H1 (cell line): Measurements from ENCODE around the gene RNASEH2C. TPM values are rescaled to one million over a fixed set of nuclear protein-coding genes. Genes with fewer than 3 reads are reported as not detected.
A peak's percentile ranks its signal among the peaks of the same experiment; 100 is the strongest.

ENCODE experiments used
- CTCF ChIA-PET: fragments of 300-600 bp; sonication (Branson Sonifier 250); formaldehyde crosslinking; loops from one replicate; lab custom pipeline; 2021; ENCODE audit not compliant: partially characterized antibody; lab: Charles Lee
- POLR2A ChIA-PET: fragments of 300-600 bp; sonication (Branson Sonifier 250); formaldehyde crosslinking; loops from one replicate; lab custom pipeline; 2021; ENCODE audit warnings: inconsistent platforms; ENCODE audit not compliant: partially characterized antibody; lab: Charles Lee
- DNase-seq, 2 experiments: peaks; one replicate each; pipeline versions ENCODE4 v3.0.0 to v3.0.0-alpha.2; 2010 to 2022; ENCODE audit warnings: low spot score in 2 of 2, low read depth in 1 of 2, mixed read lengths in 1 of 2
- FAIRE-seq: peaks from 2 replicates; lab custom pipeline; 2011; peaks lifted over from hg19 to GRCh38; lab: Jason Lieb, UNC
- H2AFZ ChIP-seq: 2 replicates; pipeline ENCODE4 v1.8.1; 2012; ENCODE audit warnings: low read length, inconsistent platforms
- H2AK5ac ChIP-seq: 2 replicates; pipeline ENCODE4 v1.6.1; 2013; ENCODE audit warnings: low read depth, low read length
- H2BK120ac ChIP-seq: replicated peaks from 2 replicates; pipeline ENCODE3; 2013; ENCODE audit warnings: low read depth, low read length, inconsistent platforms
- H2BK12ac ChIP-seq: 2 replicates; pipeline ENCODE4 v1.6.1; 2013; ENCODE audit warnings: low read depth, low read length
- H2BK15ac ChIP-seq: 2 replicates; pipeline ENCODE4 v1.6.1; 2013; ENCODE audit warnings: low read length
- H2BK20ac ChIP-seq: 2 replicates; pipeline ENCODE4 v1.6.1; 2013; ENCODE audit warnings: low read length
- H2BK5ac ChIP-seq: 2 replicates; pipeline ENCODE4 v1.6.1; 2013; ENCODE audit warnings: low read depth, low read length
- H3K14ac ChIP-seq: 2 replicates; pipeline ENCODE4 v1.6.1; 2013; ENCODE audit warnings: inconsistent platforms; ENCODE audit not compliant: insufficient read length
- H3K18ac ChIP-seq: 2 replicates; pipeline ENCODE4 v1.6.1; 2013; ENCODE audit warnings: low read length; ENCODE audit errors: extremely low read depth
- H3K23ac ChIP-seq: 2 replicates; pipeline ENCODE4 v1.6.1; 2013; ENCODE audit warnings: inconsistent platforms; ENCODE audit not compliant: insufficient read length
- H3K23me2 ChIP-seq: 2 replicates; pipeline ENCODE4 v1.6.1; 2013; ENCODE audit warnings: low read depth, low read length
- H3K27ac ChIP-seq: 2 replicates; pipeline ENCODE4 v1.6.1; 2011; ENCODE audit warnings: low read depth, low read length, inconsistent platforms
- H3K27me3 ChIP-seq, 4 experiments: replicated peaks in 1 of 4; 1 replicate in 1 of 4; 2 replicates in 3 of 4; pipeline versions ENCODE4 v1.6.1 to v1.8.1; 2011 to 2013; ENCODE audit warnings: low read length in 3 of 4, mild to moderate bottlenecking in 3 of 4, inconsistent platforms in 2 of 4, mixed read lengths in 2 of 4, moderate library complexity in 1 of 4; ENCODE audit not compliant: control insufficient read depth in 3 of 4, insufficient read depth in 3 of 4; ENCODE audit errors: extremely low read depth in 1 of 4
- H3K36me3 ChIP-seq, 4 experiments: 2 replicates each; pipeline versions ENCODE4 v1.6.1 to v1.8.1; 2011 to 2013; ENCODE audit warnings: mild to moderate bottlenecking in 4 of 4, low read length in 3 of 4, moderate library complexity in 2 of 4, control low read depth in 1 of 4, inconsistent platforms in 1 of 4; ENCODE audit not compliant: insufficient read depth in 4 of 4, control insufficient read depth in 2 of 4
- H3K4ac ChIP-seq: replicated peaks from 2 replicates; pipeline ENCODE3; 2013; ENCODE audit warnings: low read length, low read depth, mixed read lengths, inconsistent platforms; ENCODE audit not compliant: insufficient read length
- H3K4me1 ChIP-seq, 4 experiments: replicated peaks in 1 of 4; 1 replicate in 1 of 4; 2 replicates in 3 of 4; pipeline versions ENCODE4 v1.6.1 to v1.8.1; 2011 to 2013; ENCODE audit warnings: low read length in 3 of 4, inconsistent platforms in 2 of 4, mixed read lengths in 1 of 4; ENCODE audit not compliant: insufficient read depth in 4 of 4, control insufficient read depth in 3 of 4
- H3K4me2 ChIP-seq, 2 experiments: 2 replicates each; pipeline versions ENCODE4 v1.6.1 to v1.8.1; 2011 to 2013; ENCODE audit warnings: low read depth in 2 of 2, low read length in 2 of 2, control low read depth in 1 of 2, inconsistent platforms in 1 of 2, mild to moderate bottlenecking in 1 of 2; ENCODE audit not compliant: insufficient read depth in 1 of 2
- H3K4me3 ChIP-seq, 4 experiments: fragments of 200-600, 300-600 bp in 1 of 4; sonication (generic), shearing (Covaris generic), sonication (Bioruptor Twin) in 1 of 4; 2 replicates each; pipeline versions ENCODE4 v1.5.1 to v1.8.1; 2011 to 2016; ENCODE audit warnings: low read length in 4 of 4, low read depth in 3 of 4, control low read depth in 2 of 4, inconsistent platforms in 2 of 4, mild to moderate bottlenecking in 2 of 4, mixed read lengths in 1 of 4, moderate library complexity in 1 of 4; ENCODE audit not compliant: insufficient read depth in 2 of 4; ENCODE audit errors: extremely low read depth in 1 of 4
- H3K56ac ChIP-seq: replicated peaks from 2 replicates; pipeline ENCODE3; 2013; ENCODE audit warnings: low read depth, mild to moderate bottlenecking, mixed read lengths, low read length, inconsistent platforms; ENCODE audit not compliant: insufficient read length
- H3K79me1 ChIP-seq: 2 replicates; pipeline ENCODE4 v1.6.1; 2013; ENCODE audit warnings: low read depth, low read length, control low read depth
- H3K79me2 ChIP-seq, 2 experiments: 2 replicates each; pipeline versions ENCODE4 v1.6.1 to v1.8.1; 2012 to 2013; ENCODE audit warnings: low read length in 2 of 2, mild to moderate bottlenecking in 2 of 2, inconsistent platforms in 1 of 2; ENCODE audit not compliant: insufficient read depth in 2 of 2, control insufficient read depth in 1 of 2
- H3K9ac ChIP-seq, 4 experiments: replicated peaks in 1 of 4; 1 replicate in 1 of 4; 2 replicates in 3 of 4; pipeline versions ENCODE4 v1.6.1 to v1.8.1; 2011 to 2013; ENCODE audit warnings: low read depth in 3 of 4, low read length in 3 of 4, control low read depth in 2 of 4, mild to moderate bottlenecking in 2 of 4, moderate library complexity in 2 of 4, inconsistent platforms in 1 of 4; ENCODE audit errors: extremely low read depth in 1 of 4
- H3K9me3 ChIP-seq, 2 experiments: 2 replicates each; pipeline versions ENCODE4 v1.6.1 to v1.8.1; 2012 to 2013; ENCODE audit warnings: mild to moderate bottlenecking in 2 of 2, moderate library complexity in 2 of 2, control low read depth in 1 of 2, inconsistent platforms in 1 of 2, low read depth in 1 of 2, low read length in 1 of 2, mixed read lengths in 1 of 2; ENCODE audit not compliant: insufficient read depth in 2 of 2
- H4K20me1 ChIP-seq, 2 experiments: replicated peaks in 1 of 2; 2 replicates each; pipeline versions ENCODE3 to v1.8.1; 2011 to 2013; ENCODE audit warnings: inconsistent platforms in 2 of 2, low read length in 2 of 2, mild to moderate bottlenecking in 1 of 2; ENCODE audit not compliant: insufficient read depth in 2 of 2, control insufficient read depth in 1 of 2
- H4K5ac ChIP-seq: 2 replicates; pipeline ENCODE4 v1.6.1; 2013; ENCODE audit warnings: low read length, low read depth, mixed read lengths, inconsistent platforms; ENCODE audit not compliant: insufficient read length
- H4K8ac ChIP-seq: 2 replicates; pipeline ENCODE4 v1.8.0; 2013; ENCODE audit warnings: mild to moderate bottlenecking, moderate library complexity, low read length, inconsistent platforms; ENCODE audit not compliant: insufficient read depth; ENCODE audit errors: extremely low read depth
- H4K91ac ChIP-seq: replicated peaks from 2 replicates; pipeline ENCODE3; 2013; ENCODE audit warnings: low read length, mixed read lengths, inconsistent platforms; ENCODE audit not compliant: insufficient read length
- KDM5A ChIP-seq: fragments of 200-600 bp; IDR thresholded peaks from 2 replicates; pipeline ENCODE4 v1.7.1; 2012; ENCODE audit warnings: mild to moderate bottlenecking, low read length, inconsistent platforms, mixed read lengths
- SRF ChIP-seq: IDR thresholded peaks from 2 replicates; pipeline ENCODE4 v1.6.1; 2011; ENCODE audit warnings: mild to moderate bottlenecking, low read depth, low read length, moderate library complexity
- WGBS, 2 experiments: shearing (Covaris generic) in 1 of 2; methylation state at CpG; one replicate each; pipeline versions ENCODE4 v1.1.6 to v1.1.7; 2013 to 2015; ENCODE audit warnings: low lambda C conversion rate in 2 of 2, mixed read lengths in 2 of 2, inconsistent platforms in 1 of 2, low coverage in 1 of 2, missing lambda C conversion rate in 1 of 2; ENCODE audit not compliant: insufficient replicate concordance in 2 of 2, insufficient coverage in 1 of 2, insufficient read length in 1 of 2; ENCODE audit errors: extremely low coverage in 1 of 2, missing lambda C conversion rate in 1 of 2; 5-methylcytosine and 5-hydroxymethylcytosine counted together
- polyA plus RNA-seq, 7 experiments: library from polyadenylated mRNA; depleted of rRNA in 3 of 7; stranded (reverse) in 5 of 7; unstranded in 2 of 7; fragments of >200 nt in 5 of 7; fragments of 200-250 nt in 2 of 7; gene quantifications; 1 replicate in 5 of 7; 2 replicates in 1 of 7; 4 replicates in 1 of 7; pipeline versions ENCODE4 v1.2.1 to v1.2.3, GENCODE V29; 2011 to 2013; ENCODE audit warnings: missing spikeins in 2 of 7, mixed read lengths in 2 of 7
- total RNA-seq: library from RNA; stranded (reverse); fragmentation: NEBNext Ultra II Directional; extraction: Animal tissue kit (Norgen Biotek cat#: 25700); gene quantifications from 2 replicates; pipeline ENCODE4 v1.2.1, GENCODE V29; 2021

RNASEH2C gene
- total and polyA plus RNA-seq, 2 of the 8 experiments (the other 6 are each of a cell fraction or from before 2014, with no cell fraction given), result 40.2 to 60.3 TPM

DNA sequence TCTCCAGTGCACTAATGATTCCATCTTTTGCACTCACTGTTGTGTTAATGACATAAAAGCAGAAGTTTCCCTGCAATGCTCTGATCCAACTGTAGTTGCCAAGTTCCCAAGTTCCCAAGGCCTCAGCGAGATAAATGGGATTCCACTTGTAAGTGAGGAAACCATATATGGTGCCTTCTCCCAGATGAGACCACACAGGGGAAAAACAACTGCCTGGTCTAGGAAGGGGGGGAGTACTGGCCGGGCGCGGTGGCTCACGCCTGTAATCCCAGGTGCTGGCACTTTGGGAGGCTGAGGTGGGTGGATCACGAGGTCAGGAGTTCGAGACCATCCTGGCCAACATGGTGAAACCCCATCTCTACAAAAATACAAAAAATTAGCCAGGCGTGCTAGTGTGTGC, 34.6 kb downstream of the RNASEH2C start:
- H2BK15ac ChIP-seq, result no peak overlapping the region
- no peak overlapping the region for H2AFZ ChIP-seq
- FAIRE-seq (no peak), DNase-seq (no peak)
- H2BK20ac ChIP-seq, result no peak overlapping the region
- H3K27ac ChIP-seq, result no peak overlapping the region
- peak overlapping the region; percentile 84; the same call in 1 of the 2 replicates for H4K8ac ChIP-seq
- H3K79me1 ChIP-seq, result no peaks in the 10 kb centered on the region
- no peak overlapping the region for H2AK5ac ChIP-seq
- no peak overlapping the region for H3K4ac ChIP-seq
- H3K14ac ChIP-seq, result no peak overlapping the region
- H3K18ac ChIP-seq, result no peak overlapping the region
- H4K91ac ChIP-seq, result no peak overlapping the region
- no peak overlapping the region for H2BK5ac ChIP-seq
- H3K4me3 ChIP-seq, result no peak overlapping the region
- POLR2A ChIA-PET, result interaction anchor here (1.0 kb wide), 1 partner anchor 147 kb away, joined by 3 read pairs; no protein-coding TSS in a partner anchor
- no peak overlapping the region for H4K5ac ChIP-seq
- CTCF ChIA-PET, result interaction anchor here (0.7 kb wide), 1 partner anchor 92 kb away, joined by 3 read pairs; no protein-coding TSS in a partner anchor
- H2BK120ac ChIP-seq, result peak overlapping the region; percentile 72
- H3K9ac ChIP-seq, result no peak overlapping the region; a peak in 1 of 7 replicates
- no peaks in the 10 kb centered on the region for H3K27me3 ChIP-seq
- no peak overlapping the region for H2BK12ac ChIP-seq
- TF ChIP-seq SRF, result peak; percentile 34; the same call in 1 of the 2 replicates
- no peak for TF ChIP-seq KDM5A
- H3K4me1 ChIP-seq, result no peaks in the 10 kb centered on the region; a peak in 1 of 7 replicates
- no peaks in the 10 kb centered on the region for H3K79me2 ChIP-seq
- H3K56ac ChIP-seq, result no peak overlapping the region
- no peaks in the 10 kb centered on the region for H3K23me2 ChIP-seq
- WGBS, 2 experiments, result 86% methylated on average over 7 of the region's 8 CpGs; no CpG with 5 or more reads in 1 of the 2 experiments
- H3K23ac ChIP-seq, result no peak overlapping the region
- no peak overlapping the region for H3K4me2 ChIP-seq
- no peaks in the 10 kb centered on the region for H3K9me3 ChIP-seq
- H3K36me3 ChIP-seq, result no peaks in the 10 kb centered on the region
- H4K20me1 ChIP-seq, result no peaks in the 10 kb centered on the region
